ENCODE results near the gene TFAM. TPM values are rescaled to one million over a fixed set of nuclear protein-coding genes. Genes with fewer than 3 reads are reported as not detected.

Gene TFAM
- total RNA-seq, 1 experiment from 2014 or later = 76.4 TPM

- Histone ChIP-seq H2AFZ (ENCODE audit: low read length) (no peak overlapping the region), H3K9ac (ENCODE audit: low read length) (no peak overlapping the region)
These were observed 55.3 kb downstream of the TFAM start for GRCh38 chr10:58440484-58440883.

DNA sequence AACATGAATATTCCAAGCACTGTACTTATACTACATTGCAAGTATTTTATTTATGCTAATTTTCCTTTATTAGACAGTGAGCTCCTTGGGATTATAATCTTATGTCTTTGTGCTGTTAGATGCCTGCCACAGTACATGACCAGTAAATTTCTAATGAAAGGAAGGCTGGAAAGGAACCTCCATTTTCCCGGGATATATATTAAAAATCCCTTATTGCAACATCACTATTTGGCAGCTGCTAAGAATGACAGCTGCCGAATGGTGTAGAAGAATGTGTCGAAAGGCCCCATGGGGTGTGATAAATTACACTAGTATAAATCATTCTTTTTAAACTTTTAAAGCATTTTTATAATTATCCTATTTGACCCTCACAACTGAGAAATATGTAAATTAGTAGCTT is 59.1 kb downstream of the TFAM start:
- H4K20me1 ChIP-seq (ENCODE audit: insufficient read depth, low read depth, low read length) = no peaks in the 10 kb centered on the region
- H3K9me2 ChIP-seq (replicated peaks; ENCODE audit: insufficient read depth, low read length) = no peaks in the 10 kb centered on the region
- no peak overlapping the region for H3K27ac ChIP-seq (ENCODE audit: low read length)
- no peaks in the 10 kb centered on the region for H3K9me3 ChIP-seq (ENCODE audit: low read length)
- DNase-seq = no peak
- H3K4me2 ChIP-seq (ENCODE audit: low read depth, low read length, poor library complexity, severe bottlenecking) = no peak overlapping the region
- no peak overlapping the region for H2AFZ ChIP-seq (ENCODE audit: low read length)
- H3K27me3 ChIP-seq (ENCODE audit: low read length) = no peaks in the 10 kb centered on the region
- no peaks in the 10 kb centered on the region for H3K79me2 ChIP-seq (ENCODE audit: low read length)
- H3K4me3 ChIP-seq (ENCODE audit: low read length) = no peak overlapping the region
- H3K9ac ChIP-seq (ENCODE audit: low read length) = no peak overlapping the region
- H3K4me1 ChIP-seq (ENCODE audit: low read length) = no peaks in the 10 kb centered on the region
- no peaks in the 10 kb centered on the region for H3K36me3 ChIP-seq (ENCODE audit: insufficient read depth, low read length)

More at GRCh38 chr10:58440484-58440883, 55.3 kb downstream of the TFAM start:
- no peaks in the 10 kb centered on the region for H3K79me2 ChIP-seq (ENCODE audit: low read length)
- H3K27me3 ChIP-seq (ENCODE audit: low read length) = no peaks in the 10 kb centered on the region
- H3K36me3 ChIP-seq (ENCODE audit: insufficient read depth, low read length) = no peaks in the 10 kb centered on the region
- H3K4me2 ChIP-seq (ENCODE audit: low read depth, low read length, poor library complexity, severe bottlenecking) = no peak overlapping the region
- no peak for DNase-seq
- no peaks in the 10 kb centered on the region for H3K9me3 ChIP-seq (ENCODE audit: low read length)
- no peaks in the 10 kb centered on the region for H3K9me2 ChIP-seq (replicated peaks; ENCODE audit: insufficient read depth, low read length)
- H4K20me1 ChIP-seq (ENCODE audit: insufficient read depth, low read depth, low read length) = no peaks in the 10 kb centered on the region
- H3K4me1 ChIP-seq (ENCODE audit: low read length) = no peaks in the 10 kb centered on the region
- no peak overlapping the region for H3K27ac ChIP-seq (ENCODE audit: low read length)
- no peak overlapping the region for H3K4me3 ChIP-seq (ENCODE audit: low read length)

- no peaks in the 10 kb centered on the region for H3K36me3 ChIP-seq (ENCODE audit: insufficient read depth, low read length)
- H3K27me3 ChIP-seq (ENCODE audit: low read length) = no peaks in the 10 kb centered on the region
- no peaks in the 10 kb centered on the region for H3K79me2 ChIP-seq (ENCODE audit: low read length)
- no peak overlapping the region for H3K9ac ChIP-seq (ENCODE audit: low read length)
- no peak for DNase-seq
- no peak overlapping the region for H2AFZ ChIP-seq (ENCODE audit: low read length)
- H4K20me1 ChIP-seq (ENCODE audit: insufficient read depth, low read depth, low read length) = no peaks in the 10 kb centered on the region
- no peaks in the 10 kb centered on the region for H3K9me3 ChIP-seq (ENCODE audit: low read length)
- no peaks in the 10 kb centered on the region for H3K4me1 ChIP-seq (ENCODE audit: low read length)
- H3K4me3 ChIP-seq (ENCODE audit: low read length) = no peak overlapping the region
- H3K9me2 ChIP-seq (replicated peaks; ENCODE audit: insufficient read depth, low read length) = no peaks in the 10 kb centered on the region
- no peak overlapping the region for H3K4me2 ChIP-seq (ENCODE audit: low read depth, low read length, poor library complexity, severe bottlenecking)
- no peak overlapping the region for H3K27ac ChIP-seq (ENCODE audit: low read length)
These were observed 59.7 kb downstream of the TFAM start for GRCh38 chr10:58444876-58445275.

DNA sequence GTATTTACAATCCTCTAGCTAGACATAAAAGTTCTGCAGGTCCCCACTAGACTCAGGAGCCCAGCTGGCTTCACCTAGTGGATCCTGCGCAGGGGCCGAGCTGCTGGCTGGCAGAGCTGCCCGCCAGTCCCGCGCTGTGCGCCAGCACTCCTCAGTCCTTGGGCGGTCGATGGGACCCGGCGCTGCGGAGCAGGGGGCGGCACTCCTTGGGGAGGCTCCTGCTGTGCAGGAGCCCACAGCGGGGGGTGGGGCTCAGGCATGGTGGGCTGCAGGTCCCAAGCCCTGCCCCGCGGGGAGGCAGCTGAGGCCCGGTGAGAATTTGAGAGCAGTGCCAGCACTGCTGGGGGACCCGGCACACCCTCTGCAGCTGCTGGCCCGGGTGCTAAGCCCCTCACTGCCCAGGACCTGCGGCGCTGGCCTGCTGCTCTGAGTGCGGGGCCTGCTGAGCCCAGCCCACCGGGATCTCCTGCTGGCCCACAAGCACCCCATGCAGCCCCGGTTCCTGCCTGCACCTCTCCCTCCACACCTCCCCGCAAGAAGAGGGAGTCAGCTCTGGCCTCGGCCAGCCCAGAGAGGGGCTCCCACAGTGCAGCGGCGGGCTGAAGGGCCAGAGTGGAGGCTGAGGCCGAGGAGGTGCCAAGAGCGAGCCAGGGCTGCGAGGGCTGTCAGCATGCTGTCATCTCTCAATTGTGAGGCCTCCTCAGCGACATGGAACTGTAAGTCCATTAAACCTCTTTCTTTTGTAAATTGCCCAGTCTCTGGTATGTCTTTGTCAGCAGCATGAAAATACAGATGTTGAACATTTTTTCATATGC is 63.1 kb downstream of the TFAM start:
- no peaks in the 10 kb centered on the region for H3K79me2 ChIP-seq (ENCODE audit: low read length)
- no peaks in the 10 kb centered on the region for H3K9me3 ChIP-seq (ENCODE audit: low read length)
- no peak for DNase-seq
- no peak overlapping the region for H2AFZ ChIP-seq (ENCODE audit: low read length)
- H3K27me3 ChIP-seq (ENCODE audit: low read length) = no peaks in the 10 kb centered on the region
- H3K36me3 ChIP-seq (ENCODE audit: insufficient read depth, low read length) = no peaks in the 10 kb centered on the region
- no peaks in the 10 kb centered on the region for H3K9me2 ChIP-seq (replicated peaks; ENCODE audit: insufficient read depth, low read length)
- H4K20me1 ChIP-seq (ENCODE audit: insufficient read depth, low read depth, low read length) = no peaks in the 10 kb centered on the region
- no peak overlapping the region for H3K27ac ChIP-seq (ENCODE audit: low read length)
- H3K4me2 ChIP-seq (ENCODE audit: low read depth, low read length, poor library complexity, severe bottlenecking) = no peak overlapping the region
- no peak overlapping the region for H3K9ac ChIP-seq (ENCODE audit: low read length)
- H3K4me1 ChIP-seq (ENCODE audit: low read length) = no peaks in the 10 kb centered on the region
- H3K4me3 ChIP-seq (ENCODE audit: low read length) = no peak overlapping the region

Other genes starting within 250 kb of the TFAM start
- gene IPMK, start 117.5 kb upstream of the TFAM start, total RNA-seq (2014; rRNA removed; shearing (Covaris generic); ENCODE audit: low replicate concordance) = 13.7 and 25.2 TPM in 2 replicates
- gene CISD1, start 116.2 kb upstream of the TFAM start, total RNA-seq (2014; rRNA removed; shearing (Covaris generic); ENCODE audit: low replicate concordance) = 35.8 and 74.1 TPM in 2 replicates
- gene UBE2D1, start 50.4 kb upstream of the TFAM start, total RNA-seq (2014; rRNA removed; shearing (Covaris generic); ENCODE audit: low replicate concordance) = 3.4 and 12.7 TPM in 2 replicates
- not detected in 2 replicates for gene BICC1, start 127.5 kb downstream of the TFAM start, total RNA-seq (2014; rRNA removed; shearing (Covaris generic); ENCODE audit: low replicate concordance)

Measured in Karpas-422 (cell line).